Measurements from ENCODE around the gene SCAMP2. TPM values are rescaled to one million over a fixed set of nuclear protein-coding genes. Genes with fewer than 3 reads are reported as not detected.

SCAMP2 gene
- total RNA-seq, 1 donor from 2014 or later = 39.3 TPM

GRCh38 chr15:74822233-74822632, 50.9 kb downstream of the SCAMP2 start:
- no peak overlapping the region for H3K4me3 ChIP-seq (ENCODE audit: low read depth, low read length)
- DNase-seq (ENCODE audit: low read depth) = no peak
- TF ChIP-seq, protein P1, sequence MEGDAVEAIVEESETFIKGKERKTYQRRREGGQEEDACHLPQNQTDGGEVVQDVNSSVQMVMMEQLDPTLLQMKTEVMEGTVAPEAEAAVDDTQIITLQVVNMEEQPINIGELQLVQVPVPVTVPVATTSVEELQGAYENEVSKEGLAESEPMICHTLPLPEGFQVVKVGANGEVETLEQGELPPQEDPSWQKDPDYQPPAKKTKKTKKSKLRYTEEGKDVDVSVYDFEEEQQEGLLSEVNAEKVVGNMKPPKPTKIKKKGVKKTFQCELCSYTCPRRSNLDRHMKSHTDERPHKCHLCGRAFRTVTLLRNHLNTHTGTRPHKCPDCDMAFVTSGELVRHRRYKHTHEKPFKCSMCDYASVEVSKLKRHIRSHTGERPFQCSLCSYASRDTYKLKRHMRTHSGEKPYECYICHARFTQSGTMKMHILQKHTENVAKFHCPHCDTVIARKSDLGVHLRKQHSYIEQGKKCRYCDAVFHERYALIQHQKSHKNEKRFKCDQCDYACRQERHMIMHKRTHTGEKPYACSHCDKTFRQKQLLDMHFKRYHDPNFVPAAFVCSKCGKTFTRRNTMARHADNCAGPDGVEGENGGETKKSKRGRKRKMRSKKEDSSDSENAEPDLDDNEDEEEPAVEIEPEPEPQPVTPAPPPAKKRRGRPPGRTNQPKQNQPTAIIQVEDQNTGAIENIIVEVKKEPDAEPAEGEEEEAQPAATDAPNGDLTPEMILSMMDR (conservative IDR thresholded peaks at IDR 0.05; ENCODE audit: low read depth, low read length) = no peak

GRCh38 chr15:74821790-74822158, 51.4 kb downstream of the SCAMP2 start:
- TF ChIP-seq, protein P1 (conservative IDR thresholded peaks at IDR 0.05; ENCODE audit: low read depth, low read length) = no peak
- H3K4me3 ChIP-seq (ENCODE audit: low read depth, low read length) = no peak overlapping the region
- DNase-seq (ENCODE audit: low read depth) = no peak

- no peak overlapping the region for H3K4me3 ChIP-seq (ENCODE audit: low read depth, low read length)
- TF ChIP-seq, protein P1 (conservative IDR thresholded peaks at IDR 0.05; ENCODE audit: low read depth, low read length) = no peak
- no peak for DNase-seq (ENCODE audit: low read depth)
These were observed 51.9 kb downstream of the SCAMP2 start for GRCh38 chr15:74821091-74821789.

GRCh38 chr15:74820056-74820455, 53.1 kb downstream of the SCAMP2 start:
- DNase-seq (ENCODE audit: low read depth) = no peak
- H3K4me3 ChIP-seq (ENCODE audit: low read depth, low read length) = no peak overlapping the region
- TF ChIP-seq, protein P1 (conservative IDR thresholded peaks at IDR 0.05; ENCODE audit: low read depth, low read length) = no peak

DNA sequence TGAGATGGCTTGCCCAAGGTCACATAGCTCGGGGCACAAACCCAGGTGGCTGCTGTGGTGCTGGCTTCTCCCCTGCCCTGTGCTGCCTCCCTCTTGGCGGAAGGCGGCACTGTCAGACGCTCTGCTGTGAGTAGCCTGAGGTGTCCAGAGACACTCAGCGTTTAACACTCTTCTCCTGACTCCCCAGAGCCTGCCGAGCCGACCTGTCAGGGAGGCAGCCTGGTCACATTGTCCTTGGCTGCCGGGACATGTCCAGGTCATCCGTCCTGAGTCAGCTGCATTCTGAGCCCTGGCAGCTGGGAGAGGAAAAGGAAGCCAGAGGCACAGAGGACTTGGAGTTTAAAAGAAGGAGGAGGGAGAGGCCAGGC, 55.8 kb downstream of the SCAMP2 start:
- TF ChIP-seq, protein P1 (conservative IDR thresholded peaks at IDR 0.05; ENCODE audit: low read depth, low read length) = peak; percentile 18
- H3K4me3 ChIP-seq (ENCODE audit: low read depth, low read length) = no peak overlapping the region
- DNase-seq (ENCODE audit: low read depth) = no peak

GRCh38 chr15:74816624-74817369, 56.4 kb downstream of the SCAMP2 start:
- H3K4me3 ChIP-seq (ENCODE audit: low read depth, low read length) = no peak overlapping the region
- TF ChIP-seq, protein P1 (conservative IDR thresholded peaks at IDR 0.05; ENCODE audit: low read depth, low read length) = no peak
- DNase-seq (ENCODE audit: low read depth) = no peak

Data from epithelial cell of proximal tubule (primary cell).